GM13976 (cell line): Measurements from ENCODE around the gene PBRM1.

Experiments
- DNase-seq: peaks from one replicate; pipeline ENCODE4 v3.0.0; 2012; ENCODE audit warnings: low spot score
- in situ Hi-C: fragments of 300-500 bp; cut with MboI; formaldehyde crosslinking; loops from one replicate; pipeline ENCODE4 v1.12.0; 2022; ENCODE audit warnings: low sequenced_read_pairs, mixed read lengths, inconsistent platforms; ENCODE audit not compliant: unreplicated experiment
- TF ChIP-seq, protein P1 (sequence below): IDR thresholded peaks from 2 replicates; pipeline ENCODE4 v1.5.1; 2012; ENCODE audit warnings: borderline replicate concordance, mild to moderate bottlenecking; ENCODE audit not compliant: insufficient read depth; ENCODE audit errors: extremely low read depth, missing control alignments, control extremely low read depth

Gene PBRM1

GRCh38 chr3:52532838-52533622 is 152.7 kb downstream of the PBRM1 start:
- in situ Hi-C loops, result no loop called here
- peak; percentile 71 for DNase-seq
- TF ChIP-seq, protein P1, sequence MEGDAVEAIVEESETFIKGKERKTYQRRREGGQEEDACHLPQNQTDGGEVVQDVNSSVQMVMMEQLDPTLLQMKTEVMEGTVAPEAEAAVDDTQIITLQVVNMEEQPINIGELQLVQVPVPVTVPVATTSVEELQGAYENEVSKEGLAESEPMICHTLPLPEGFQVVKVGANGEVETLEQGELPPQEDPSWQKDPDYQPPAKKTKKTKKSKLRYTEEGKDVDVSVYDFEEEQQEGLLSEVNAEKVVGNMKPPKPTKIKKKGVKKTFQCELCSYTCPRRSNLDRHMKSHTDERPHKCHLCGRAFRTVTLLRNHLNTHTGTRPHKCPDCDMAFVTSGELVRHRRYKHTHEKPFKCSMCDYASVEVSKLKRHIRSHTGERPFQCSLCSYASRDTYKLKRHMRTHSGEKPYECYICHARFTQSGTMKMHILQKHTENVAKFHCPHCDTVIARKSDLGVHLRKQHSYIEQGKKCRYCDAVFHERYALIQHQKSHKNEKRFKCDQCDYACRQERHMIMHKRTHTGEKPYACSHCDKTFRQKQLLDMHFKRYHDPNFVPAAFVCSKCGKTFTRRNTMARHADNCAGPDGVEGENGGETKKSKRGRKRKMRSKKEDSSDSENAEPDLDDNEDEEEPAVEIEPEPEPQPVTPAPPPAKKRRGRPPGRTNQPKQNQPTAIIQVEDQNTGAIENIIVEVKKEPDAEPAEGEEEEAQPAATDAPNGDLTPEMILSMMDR, result no peak

DNA sequence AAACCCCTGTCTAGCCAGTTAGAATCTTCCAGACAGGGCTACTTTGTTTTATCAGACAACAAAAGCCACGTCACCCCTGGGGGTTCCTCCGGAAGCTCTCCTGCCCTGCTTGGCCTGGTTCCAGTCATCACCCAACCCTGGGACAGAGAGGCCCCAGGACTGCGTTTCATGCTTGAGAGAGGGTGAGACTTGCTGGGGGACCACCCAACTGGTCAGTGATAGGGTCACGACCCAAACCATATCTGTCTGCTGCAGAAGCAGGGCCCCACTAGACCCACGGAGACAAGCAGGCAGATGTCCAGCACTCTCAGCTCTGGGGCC is 153.2 kb downstream of the PBRM1 start:
- peak; percentile 58 for DNase-seq
- in situ Hi-C loops, result no loop called here
- TF ChIP-seq, protein P1, result no peak

DNA sequence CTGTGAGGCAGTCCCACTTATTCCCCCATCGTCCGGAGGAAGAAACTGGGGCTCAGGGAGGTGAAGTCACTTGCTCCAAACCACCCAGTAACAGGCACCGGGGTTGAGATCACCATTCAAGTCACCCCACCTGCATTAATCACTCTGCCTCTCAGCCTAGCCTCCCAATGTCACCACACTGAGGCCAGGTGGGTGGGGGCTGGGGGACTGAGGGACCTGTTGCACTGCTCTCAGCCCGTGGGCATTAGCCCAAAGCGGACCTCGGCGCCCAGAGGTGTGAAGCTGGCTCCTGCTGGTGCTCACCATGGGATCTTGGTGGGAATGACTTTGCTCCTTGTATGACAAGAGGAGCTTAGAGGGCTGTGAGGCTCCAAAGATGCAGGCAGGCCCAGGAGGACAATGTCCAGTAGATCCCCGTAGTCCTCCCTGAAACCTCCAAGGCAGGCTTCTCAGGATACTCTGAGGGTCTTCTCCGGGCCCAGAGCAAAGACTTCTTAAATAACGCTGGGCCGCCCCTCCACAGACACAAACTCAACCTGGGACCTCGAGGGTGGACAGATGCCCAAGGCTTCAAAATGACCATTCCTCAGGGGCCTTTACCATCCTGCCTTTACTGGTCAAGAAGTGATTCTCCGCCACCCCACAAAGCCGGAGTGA is 153.7 kb downstream of the PBRM1 start:
- in situ Hi-C loops, result no loop called here
- TF ChIP-seq, protein P1, result no peak
- DNase-seq, result no peak

GRCh38 chr3:52530918-52531826 is 154.5 kb downstream of the PBRM1 start:
- in situ Hi-C loops, result no loop called here
- TF ChIP-seq, protein P1, result no peak
- DNase-seq, result no peak

- in situ Hi-C loops, result no loop called here
- no peak for DNase-seq
- TF ChIP-seq, protein P1, result no peak
These were observed 156.1 kb downstream of the PBRM1 start for GRCh38 chr3:52529376-52530333.
